Measurements from ENCODE around the gene DISC1.

DISC1 gene

GRCh38 chr1:231596337-231596791 is 30.2 kb upstream of the DISC1 start:
- POLR2A ChIA-PET: interaction anchor here (1.4 kb wide), 1 partner anchor 258 kb away, joined by 6 read pairs; the partner anchor contains the start of genes EXOC8 and SPRTN
- CTCF ChIA-PET: interaction anchor here (1.1 kb wide), 1 partner anchor 9 kb away, joined by 3 read pairs; no protein-coding TSS in a partner anchor
- DNase-seq (ENCODE audit: extremely low spot score): peak; percentile 40
- no peak for TF ChIP-seq NFRKB (IDR thresholded peaks at IDR 0.05)
- TF ChIP-seq TARDBP (IDR thresholded peaks at IDR 0.05): no peak
- no peak for TF ChIP-seq CTBP1 (IDR thresholded peaks at IDR 0.05; ENCODE audit: borderline replicate concordance)
- TF ChIP-seq LEF1 (IDR thresholded peaks at IDR 0.05; ENCODE audit: borderline replicate concordance): no peak
- no peak for TF ChIP-seq FOXK2 (IDR thresholded peaks at IDR 0.05)
- TF ChIP-seq ARNT (IDR thresholded peaks at IDR 0.05): no peak
- TF ChIP-seq FOXM1 (IDR thresholded peaks at IDR 0.05; ENCODE audit: borderline replicate concordance): 0 out of 2 replicates have a peak, but pooled peaks have one; percentile 20
- TF ChIP-seq BHLHE40 (IDR thresholded peaks at IDR 0.05; ENCODE audit: borderline replicate concordance): no peak

- POLR2A ChIA-PET: no interaction called here
- no peak for DNase-seq (ENCODE audit: extremely low spot score)
- no peak for TF ChIP-seq NFRKB (IDR thresholded peaks at IDR 0.05)
- no peak for TF ChIP-seq SUZ12 (IDR thresholded peaks at IDR 0.05)
- TF ChIP-seq SP1 (IDR thresholded peaks at IDR 0.05): no peak
- TF ChIP-seq CTBP1 (IDR thresholded peaks at IDR 0.05; ENCODE audit: borderline replicate concordance): no peak
- no peak for TF ChIP-seq HDGF (IDR thresholded peaks at IDR 0.05; ENCODE audit: borderline replicate concordance)
- no peak for TF ChIP-seq ARNT (IDR thresholded peaks at IDR 0.05)
- TF ChIP-seq FOXM1 (IDR thresholded peaks at IDR 0.05; ENCODE audit: borderline replicate concordance): no peak
- TF ChIP-seq FOXK2 (IDR thresholded peaks at IDR 0.05): no peak
- TF ChIP-seq FOXA1 (IDR thresholded peaks at IDR 0.05): no peak
- no peak for TF ChIP-seq TARDBP (IDR thresholded peaks at IDR 0.05)
- no peak for TF ChIP-seq BHLHE40 (IDR thresholded peaks at IDR 0.05; ENCODE audit: borderline replicate concordance)
- no peak for TF ChIP-seq ELF4 (IDR thresholded peaks at IDR 0.05)
- CTCF ChIA-PET: no interaction called here
Measured at GRCh38 chr1:231597971-231598370, 28.6 kb upstream of the DISC1 start.

- ChIA-PET CTCF (interaction anchor here (0.7 to 1.4 kb wide), 2 partner anchors 10 to 17 kb away, joined by 3 read pairs; no protein-coding TSS in a partner anchor), POLR2A (interaction anchor here (0.9 to 3.4 kb wide), 2 partner anchors 180 to 262 kb away, joined by 3 to 15 read pairs; partner anchors contain the start of genes EXOC8 and SPRTN)
- no peak for TF ChIP-seq CTBP1 (IDR thresholded peaks at IDR 0.05; ENCODE audit: borderline replicate concordance)
- TF ChIP-seq HDGF (IDR thresholded peaks at IDR 0.05; ENCODE audit: borderline replicate concordance): no peak
- TF ChIP-seq LEF1 (IDR thresholded peaks at IDR 0.05; ENCODE audit: borderline replicate concordance): no peak
- no peak for TF ChIP-seq ZNF384 (IDR thresholded peaks at IDR 0.05)
- TF ChIP-seq PKNOX1 (IDR thresholded peaks at IDR 0.05): no peak
- no peak for TF ChIP-seq BHLHE40 (IDR thresholded peaks at IDR 0.05; ENCODE audit: borderline replicate concordance)
- TF ChIP-seq FOXA1 (IDR thresholded peaks at IDR 0.05): no peak
- TF ChIP-seq TARDBP (IDR thresholded peaks at IDR 0.05): no peak
- no peak for TF ChIP-seq FOXK2 (IDR thresholded peaks at IDR 0.05)
- TF ChIP-seq L3MBTL2 (conservative IDR thresholded peaks at IDR 0.05): no peak; the same call in 1 of the 2 replicates
- TF ChIP-seq NFRKB (IDR thresholded peaks at IDR 0.05): no peak
- no peak for TF ChIP-seq FOXM1 (IDR thresholded peaks at IDR 0.05; ENCODE audit: borderline replicate concordance)
- TF ChIP-seq ELF4 (IDR thresholded peaks at IDR 0.05): no peak
- no peak for TF ChIP-seq SP1 (IDR thresholded peaks at IDR 0.05)
- TF ChIP-seq SUZ12 (IDR thresholded peaks at IDR 0.05): no peak
- no peak for TF ChIP-seq ARNT (IDR thresholded peaks at IDR 0.05)
- no peak for DNase-seq (ENCODE audit: extremely low spot score)
Measured at GRCh38 chr1:231600458-231600976, 26.1 kb upstream of the DISC1 start.

GRCh38 chr1:231601824-231602672 is 24.5 kb upstream of the DISC1 start:
- ChIA-PET CTCF (interaction anchor here (0.5 to 1.2 kb wide), 9 partner anchors 11 to 806 kb away, joined by 3 to 9 read pairs (median 3); no protein-coding TSS in a partner anchor), POLR2A (interaction anchor here (1.2 to 3.4 kb wide), 4 partner anchors 11 to 361 kb away, joined by 3 to 15 read pairs (median 4); partner anchors contain the start of genes EXOC8 and SPRTN)
- DNase-seq (ENCODE audit: extremely low spot score): no peak
- TF ChIP-seq ELF4 (IDR thresholded peaks at IDR 0.05) (no peak), L3MBTL2 (conservative IDR thresholded peaks at IDR 0.05) (no peak), PKNOX1 (IDR thresholded peaks at IDR 0.05) (peak; percentile 76), SP1 (IDR thresholded peaks at IDR 0.05) (no peak), SUZ12 (IDR thresholded peaks at IDR 0.05) (no peak), ZNF384 (IDR thresholded peaks at IDR 0.05) (no peak), NFRKB (IDR thresholded peaks at IDR 0.05) (no peak), TARDBP (IDR thresholded peaks at IDR 0.05) (no peak), FOXM1 (IDR thresholded peaks at IDR 0.05; ENCODE audit: borderline replicate concordance) (no peak), BHLHE40 (IDR thresholded peaks at IDR 0.05; ENCODE audit: borderline replicate concordance) (no peak), FOXK2 (IDR thresholded peaks at IDR 0.05) (peak; percentile 15; the same call in 1 of the 2 replicates), HDGF (IDR thresholded peaks at IDR 0.05; ENCODE audit: borderline replicate concordance) (no peak), LEF1 (IDR thresholded peaks at IDR 0.05; ENCODE audit: borderline replicate concordance) (peak; percentile 42; the same call in 1 of the 2 replicates), FOXA1 (IDR thresholded peaks at IDR 0.05) (peak; percentile 72), ARNT (IDR thresholded peaks at IDR 0.05) (no peak), CTBP1 (IDR thresholded peaks at IDR 0.05; ENCODE audit: borderline replicate concordance) (peak; percentile 69)

- CTCF ChIA-PET: interaction anchor here (0.7 to 1.2 kb wide), 3 partner anchors 31 to 324 kb away, joined by 3 to 9 read pairs (median 6); no protein-coding TSS in a partner anchor
Measured at GRCh38 chr1:231602673-231602984, 24.0 kb upstream of the DISC1 start.

More at GRCh38 chr1:231602673-231602984, 24.0 kb upstream of the DISC1 start:
- POLR2A ChIA-PET: interaction anchor here (1.2 to 3.4 kb wide), 2 partner anchors 139 to 264 kb away, joined by 3 to 15 read pairs; partner anchors contain the start of genes EXOC8 and SPRTN
- TF ChIP-seq HDGF (IDR thresholded peaks at IDR 0.05; ENCODE audit: borderline replicate concordance): no peak
- no peak for TF ChIP-seq TARDBP (IDR thresholded peaks at IDR 0.05)
- peak; percentile 12; the same call in 1 of the 2 replicates for TF ChIP-seq PKNOX1 (IDR thresholded peaks at IDR 0.05)
- TF ChIP-seq ARNT (IDR thresholded peaks at IDR 0.05): no peak
- TF ChIP-seq BHLHE40 (IDR thresholded peaks at IDR 0.05; ENCODE audit: borderline replicate concordance): no peak
- TF ChIP-seq L3MBTL2 (conservative IDR thresholded peaks at IDR 0.05): no peak
- TF ChIP-seq LEF1 (IDR thresholded peaks at IDR 0.05; ENCODE audit: borderline replicate concordance): no peak
- no peak for TF ChIP-seq FOXA1 (IDR thresholded peaks at IDR 0.05)
- TF ChIP-seq SP1 (IDR thresholded peaks at IDR 0.05): no peak
- TF ChIP-seq ELF4 (IDR thresholded peaks at IDR 0.05): no peak
- no peak for TF ChIP-seq FOXM1 (IDR thresholded peaks at IDR 0.05; ENCODE audit: borderline replicate concordance)
- peak; percentile 79 for TF ChIP-seq ZNF384 (IDR thresholded peaks at IDR 0.05)
- no peak for TF ChIP-seq SUZ12 (IDR thresholded peaks at IDR 0.05)
- DNase-seq (ENCODE audit: extremely low spot score): no peak
